ENCODE results near the gene SPIN2B. TPM values are rescaled to one million over a fixed set of nuclear protein-coding genes. Genes with fewer than 3 reads are reported as not detected.
A peak's percentile ranks its signal among the peaks of the same experiment; 100 is the strongest.
"Not testable (repeated sequence)": the region's sequence is repeated elsewhere in the genome, so short reads cannot be mapped to it uniquely, and the experiment has no call there.

Gene SPIN2B
- total RNA-seq, 1 experiment from 2014 or later, result 13.9 TPM

DNA sequence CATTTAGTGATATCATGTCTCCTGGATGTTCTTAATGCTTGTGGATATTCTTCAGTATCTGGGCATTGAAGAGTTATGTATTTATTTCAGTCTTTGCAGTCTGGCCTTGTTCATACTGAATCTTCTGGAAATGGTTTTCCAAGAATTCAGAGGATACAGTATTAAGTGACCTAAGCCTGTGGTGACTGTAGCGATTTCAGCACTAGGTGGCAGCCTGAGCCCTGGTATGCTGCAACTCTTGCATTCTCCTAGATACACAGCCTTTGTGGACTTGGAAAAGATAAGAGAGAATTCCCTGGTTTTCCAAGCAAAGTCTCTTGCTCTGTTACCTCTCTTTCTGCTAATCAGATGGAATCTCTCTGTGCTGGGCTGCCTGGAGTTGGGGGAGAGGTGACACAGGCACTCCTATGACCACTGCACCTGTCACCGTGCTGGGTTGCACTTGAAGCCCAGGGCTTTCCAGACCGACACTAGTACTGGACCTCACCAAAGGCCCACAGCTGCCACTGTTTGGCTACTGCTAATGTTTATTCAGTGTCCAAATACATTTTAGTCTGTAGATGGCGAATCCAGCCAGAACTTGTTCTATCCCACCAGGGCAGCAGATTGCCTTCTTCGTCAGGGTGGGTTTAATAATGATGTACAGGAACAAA lies 35.2 kb upstream of the SPIN2B start:
- POLR2A ChIA-PET, result no interaction called here
- Mint-ChIP-seq H3K27me3 (ENCODE audit: low read depth) (no peaks in the 10 kb centered on the region; the same call in 1 of the 2 replicates), H3K27ac (no peak overlapping the region), H3K9me3 (peaks cover 27% of the 10 kb centered on the region), H3K4me1 (peaks cover 16% of the 10 kb centered on the region), H3K4me3 (no peak overlapping the region), H3K36me3 (peaks cover 36% of the 10 kb centered on the region)
- peak; percentile 91 for ATAC-seq
- peak; percentile 41 for DNase-seq (ENCODE audit: low spot score)
- CTCF ChIA-PET, result interaction anchor here (1.5 kb wide), 1 partner anchor 10 kb away, joined by 5 read pairs; no protein-coding TSS in a partner anchor
- no peak for TF ChIP-seq GRHL2 (CRISPR knock-in tag; IDR thresholded peaks at IDR 0.05; ENCODE audit: insufficient replicate concordance, severe bottlenecking)
- no peak for TF ChIP-seq ZNF232 (CRISPR knock-in tag; IDR thresholded peaks at IDR 0.05)
- no peak for TF ChIP-seq ZNF416 (CRISPR knock-in tag; IDR thresholded peaks at IDR 0.05)
- TF ChIP-seq ZNF396 (CRISPR knock-in tag; IDR thresholded peaks at IDR 0.05; ENCODE audit: borderline replicate concordance), result no peak
- TF ChIP-seq CBFB (CRISPR knock-in tag; IDR thresholded peaks at IDR 0.05; ENCODE audit: low read depth), result no peak
- TF ChIP-seq SMAD4 (CRISPR knock-in tag; IDR thresholded peaks at IDR 0.05), result no peak
- TF ChIP-seq TCF7 (CRISPR knock-in tag; IDR thresholded peaks at IDR 0.05; ENCODE audit: low read depth), result no peak
- TF ChIP-seq, protein P1, sequence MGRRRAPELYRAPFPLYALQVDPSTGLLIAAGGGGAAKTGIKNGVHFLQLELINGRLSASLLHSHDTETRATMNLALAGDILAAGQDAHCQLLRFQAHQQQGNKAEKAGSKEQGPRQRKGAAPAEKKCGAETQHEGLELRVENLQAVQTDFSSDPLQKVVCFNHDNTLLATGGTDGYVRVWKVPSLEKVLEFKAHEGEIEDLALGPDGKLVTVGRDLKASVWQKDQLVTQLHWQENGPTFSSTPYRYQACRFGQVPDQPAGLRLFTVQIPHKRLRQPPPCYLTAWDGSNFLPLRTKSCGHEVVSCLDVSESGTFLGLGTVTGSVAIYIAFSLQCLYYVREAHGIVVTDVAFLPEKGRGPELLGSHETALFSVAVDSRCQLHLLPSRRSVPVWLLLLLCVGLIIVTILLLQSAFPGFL (CRISPR knock-in tag; IDR thresholded peaks at IDR 0.05; ENCODE audit: borderline replicate concordance), result no peak
- TF ChIP-seq, protein P2, sequence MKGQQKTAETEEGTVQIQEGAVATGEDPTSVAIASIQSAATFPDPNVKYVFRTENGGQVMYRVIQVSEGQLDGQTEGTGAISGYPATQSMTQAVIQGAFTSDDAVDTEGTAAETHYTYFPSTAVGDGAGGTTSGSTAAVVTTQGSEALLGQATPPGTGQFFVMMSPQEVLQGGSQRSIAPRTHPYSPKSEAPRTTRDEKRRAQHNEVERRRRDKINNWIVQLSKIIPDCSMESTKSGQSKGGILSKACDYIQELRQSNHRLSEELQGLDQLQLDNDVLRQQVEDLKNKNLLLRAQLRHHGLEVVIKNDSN (CRISPR knock-in tag; IDR thresholded peaks at IDR 0.05), result no peak

DNA sequence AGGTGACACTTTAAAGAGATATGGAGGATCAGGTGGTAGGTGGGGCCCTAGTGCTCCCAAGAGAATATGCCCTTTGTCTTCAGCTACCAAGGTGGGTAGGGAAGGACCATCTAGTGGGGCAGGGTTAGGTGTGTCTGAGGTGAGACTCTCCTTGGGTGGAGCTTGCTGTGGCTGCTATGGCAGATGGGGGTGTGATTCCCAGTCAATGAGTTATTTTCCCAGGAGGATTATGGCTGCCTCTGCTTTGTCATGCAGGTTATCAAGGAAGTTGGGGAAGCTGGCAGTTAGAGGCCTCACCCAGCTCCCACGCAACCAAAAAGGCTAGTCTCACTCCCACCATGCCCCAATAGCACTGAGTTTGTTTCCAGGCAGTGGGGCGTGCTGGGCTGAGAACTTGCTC lies 33.8 kb upstream of the SPIN2B start:
- no peaks in the 10 kb centered on the region; the same call in 1 of the 2 replicates for H3K27me3 Mint-ChIP-seq (ENCODE audit: low read depth)
- H3K4me3 Mint-ChIP-seq, result no peak overlapping the region
- peak; percentile 44 for ATAC-seq
- ChIA-PET POLR2A (no interaction called here), CTCF (interaction anchor here (1.1 to 1.5 kb wide), 4 partner anchors 11 to 56 kb away, joined by 3 to 5 read pairs (median 4); partner anchors contain the start of gene SPIN2A)
- peaks cover 26% of the 10 kb centered on the region for H3K9me3 Mint-ChIP-seq
- peaks cover 16% of the 10 kb centered on the region for H3K4me1 Mint-ChIP-seq
- no peak overlapping the region for H3K27ac Mint-ChIP-seq
- DNase-seq (ENCODE audit: low spot score), result no peak
- TF ChIP-seq RORB (CRISPR knock-in tag; IDR thresholded peaks at IDR 0.05) (no peak), TCF7 (CRISPR knock-in tag; IDR thresholded peaks at IDR 0.05; ENCODE audit: low read depth) (no peak), GABPB1 (CRISPR knock-in tag; IDR thresholded peaks at IDR 0.05) (no peak), ZNF416 (CRISPR knock-in tag; IDR thresholded peaks at IDR 0.05) (no peak), FOXJ3 (CRISPR knock-in tag; IDR thresholded peaks at IDR 0.05; ENCODE audit: borderline replicate concordance) (no peak), IRF2 (CRISPR knock-in tag; IDR thresholded peaks at IDR 0.05; ENCODE audit: borderline replicate concordance, low read depth) (no peak), ZNF671 (CRISPR knock-in tag; IDR thresholded peaks at IDR 0.05) (no peak), ZBTB21 (CRISPR knock-in tag; IDR thresholded peaks at IDR 0.05; ENCODE audit: borderline replicate concordance) (no peak), TEAD4 (CRISPR knock-in tag; IDR thresholded peaks at IDR 0.05) (no peak), TP53 (CRISPR knock-in tag; IDR thresholded peaks at IDR 0.05) (no peak)
- TF ChIP-seq, protein P3, sequence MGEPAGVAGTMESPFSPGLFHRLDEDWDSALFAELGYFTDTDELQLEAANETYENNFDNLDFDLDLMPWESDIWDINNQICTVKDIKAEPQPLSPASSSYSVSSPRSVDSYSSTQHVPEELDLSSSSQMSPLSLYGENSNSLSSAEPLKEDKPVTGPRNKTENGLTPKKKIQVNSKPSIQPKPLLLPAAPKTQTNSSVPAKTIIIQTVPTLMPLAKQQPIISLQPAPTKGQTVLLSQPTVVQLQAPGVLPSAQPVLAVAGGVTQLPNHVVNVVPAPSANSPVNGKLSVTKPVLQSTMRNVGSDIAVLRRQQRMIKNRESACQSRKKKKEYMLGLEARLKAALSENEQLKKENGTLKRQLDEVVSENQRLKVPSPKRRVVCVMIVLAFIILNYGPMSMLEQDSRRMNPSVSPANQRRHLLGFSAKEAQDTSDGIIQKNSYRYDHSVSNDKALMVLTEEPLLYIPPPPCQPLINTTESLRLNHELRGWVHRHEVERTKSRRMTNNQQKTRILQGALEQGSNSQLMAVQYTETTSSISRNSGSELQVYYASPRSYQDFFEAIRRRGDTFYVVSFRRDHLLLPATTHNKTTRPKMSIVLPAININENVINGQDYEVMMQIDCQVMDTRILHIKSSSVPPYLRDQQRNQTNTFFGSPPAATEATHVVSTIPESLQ (CRISPR knock-in tag; IDR thresholded peaks at IDR 0.05), result no peak
- TF ChIP-seq, protein P4, sequence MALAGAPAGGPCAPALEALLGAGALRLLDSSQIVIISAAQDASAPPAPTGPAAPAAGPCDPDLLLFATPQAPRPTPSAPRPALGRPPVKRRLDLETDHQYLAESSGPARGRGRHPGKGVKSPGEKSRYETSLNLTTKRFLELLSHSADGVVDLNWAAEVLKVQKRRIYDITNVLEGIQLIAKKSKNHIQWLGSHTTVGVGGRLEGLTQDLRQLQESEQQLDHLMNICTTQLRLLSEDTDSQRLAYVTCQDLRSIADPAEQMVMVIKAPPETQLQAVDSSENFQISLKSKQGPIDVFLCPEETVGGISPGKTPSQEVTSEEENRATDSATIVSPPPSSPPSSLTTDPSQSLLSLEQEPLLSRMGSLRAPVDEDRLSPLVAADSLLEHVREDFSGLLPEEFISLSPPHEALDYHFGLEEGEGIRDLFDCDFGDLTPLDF (CRISPR knock-in tag; IDR thresholded peaks at IDR 0.05), result no peak
- TF ChIP-seq, protein P5, sequence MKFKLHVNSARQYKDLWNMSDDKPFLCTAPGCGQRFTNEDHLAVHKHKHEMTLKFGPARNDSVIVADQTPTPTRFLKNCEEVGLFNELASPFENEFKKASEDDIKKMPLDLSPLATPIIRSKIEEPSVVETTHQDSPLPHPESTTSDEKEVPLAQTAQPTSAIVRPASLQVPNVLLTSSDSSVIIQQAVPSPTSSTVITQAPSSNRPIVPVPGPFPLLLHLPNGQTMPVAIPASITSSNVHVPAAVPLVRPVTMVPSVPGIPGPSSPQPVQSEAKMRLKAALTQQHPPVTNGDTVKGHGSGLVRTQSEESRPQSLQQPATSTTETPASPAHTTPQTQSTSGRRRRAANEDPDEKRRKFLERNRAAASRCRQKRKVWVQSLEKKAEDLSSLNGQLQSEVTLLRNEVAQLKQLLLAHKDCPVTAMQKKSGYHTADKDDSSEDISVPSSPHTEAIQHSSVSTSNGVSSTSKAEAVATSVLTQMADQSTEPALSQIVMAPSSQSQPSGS (CRISPR knock-in tag; IDR thresholded peaks at IDR 0.05; ENCODE audit: borderline replicate concordance, low read depth), result no peak
- H3K36me3 Mint-ChIP-seq, result peaks cover 30% of the 10 kb centered on the region

DNA sequence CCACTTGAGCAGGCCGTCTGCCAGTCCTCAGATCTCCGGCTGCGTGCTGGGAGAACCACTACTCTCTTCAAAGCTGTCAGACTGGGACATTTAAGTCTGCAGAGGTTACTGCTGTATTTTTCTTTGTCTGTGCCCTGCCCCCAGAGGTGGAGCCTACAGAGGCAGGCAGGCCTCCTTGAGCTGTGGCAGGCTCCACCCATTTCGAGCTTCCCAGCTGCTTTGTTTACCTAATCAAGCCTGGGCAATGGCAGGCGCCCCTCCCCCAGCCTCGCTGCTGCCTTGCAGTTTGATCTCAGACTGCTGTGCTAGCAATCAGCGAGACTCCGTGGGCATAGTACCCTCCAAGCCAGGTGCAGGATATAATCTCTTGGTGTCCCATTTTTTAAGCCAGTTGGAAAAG lies 30.9 kb upstream of the SPIN2B start:
- ATAC-seq; POLR2A ChIA-PET; H3K27ac Mint-ChIP-seq; DNase-seq (ENCODE audit: low spot score); CTCF ChIA-PET; H3K27me3 Mint-ChIP-seq (ENCODE audit: low read depth); H3K4me3 Mint-ChIP-seq: not testable (repeated sequence)
- Mint-ChIP-seq H3K9me3 (peaks cover 38% of the 10 kb centered on the region), H3K4me1 (peaks cover 20% of the 10 kb centered on the region), H3K36me3 (peaks cover 43% of the 10 kb centered on the region)

All from WTC11 (cell line).